Measurements from ENCODE around the gene PGAP2. TPM values are rescaled to one million over a fixed set of nuclear protein-coding genes. Genes with fewer than 3 reads are reported as not detected.

PGAP2 gene
- polyA plus RNA-seq, 1 donor (not counting 4 experiments of a cell fraction or from before 2014, with no cell fraction given): 37.3 TPM

- H2AFZ ChIP-seq (ENCODE audit: control insufficient read depth, low read length): peak overlapping the region; percentile 82
- H3K4me3 ChIP-seq (ENCODE audit: control insufficient read depth in 2 of 3, extremely low read depth in 1 of 3, insufficient read depth in 2 of 3, low read depth in 1 of 3, low read length in 3 of 3): peak overlapping the region; percentile 69 to 83 (median 73)
- H3K27ac ChIP-seq (ENCODE audit: control insufficient read depth, insufficient read depth, low read length): peak overlapping the region; percentile 27
- peaks cover 51% of the 10 kb centered on the region for H3K79me2 ChIP-seq (ENCODE audit: control insufficient read depth, insufficient read depth, low read length)
- no peak for TF ChIP-seq EZH2 (IDR thresholded peaks at IDR 0.05; ENCODE audit: low read length)
- H3K9me1 ChIP-seq (ENCODE audit: control insufficient read depth, extremely low read depth, insufficient read depth, low read length): no peaks in the 10 kb centered on the region
- H3K36me3 ChIP-seq (ENCODE audit: control insufficient read depth in 2 of 2, extremely low read depth in 1 of 2, insufficient read depth in 2 of 2, low read length in 2 of 2): no peaks in the 10 kb centered on the region
- H3K27me3 ChIP-seq (ENCODE audit: control insufficient read depth, extremely low read depth, insufficient read depth, low read length): no peaks in the 10 kb centered on the region
- DNase-seq (ENCODE audit: low read depth, low spot score): no peak
- peaks cover 37% of the 10 kb centered on the region for H3K4me1 ChIP-seq (ENCODE audit: control insufficient read depth, extremely low read depth, insufficient read depth, low read length)
- no peaks in the 10 kb centered on the region for H4K20me1 ChIP-seq (ENCODE audit: control insufficient read depth, extremely low read depth, insufficient read depth, low read length)
- dilution Hi-C loops (cut with MboI; ENCODE audit: extremely low pct_ligation_motif_present, low sequenced_read_pairs): loop anchor here (25.0 kb wide), 1 partner anchor 206 kb away; no protein-coding TSS in a partner anchor
- peak overlapping the region; percentile 98 for H3K4me2 ChIP-seq (ENCODE audit: control insufficient read depth, extremely low read depth, insufficient read depth, low read depth, low read length)
- no peak for FAIRE-seq
- H3K9ac ChIP-seq (ENCODE audit: control insufficient read depth, extremely low read depth, insufficient read depth, low read length): peak overlapping the region; percentile 79
- no peaks in the 10 kb centered on the region for H3K9me3 ChIP-seq (ENCODE audit: control insufficient read depth, low read depth, low read length)
These were observed 47.6 kb downstream of the PGAP2 start for GRCh38 chr11:3855808-3856491.

DNA sequence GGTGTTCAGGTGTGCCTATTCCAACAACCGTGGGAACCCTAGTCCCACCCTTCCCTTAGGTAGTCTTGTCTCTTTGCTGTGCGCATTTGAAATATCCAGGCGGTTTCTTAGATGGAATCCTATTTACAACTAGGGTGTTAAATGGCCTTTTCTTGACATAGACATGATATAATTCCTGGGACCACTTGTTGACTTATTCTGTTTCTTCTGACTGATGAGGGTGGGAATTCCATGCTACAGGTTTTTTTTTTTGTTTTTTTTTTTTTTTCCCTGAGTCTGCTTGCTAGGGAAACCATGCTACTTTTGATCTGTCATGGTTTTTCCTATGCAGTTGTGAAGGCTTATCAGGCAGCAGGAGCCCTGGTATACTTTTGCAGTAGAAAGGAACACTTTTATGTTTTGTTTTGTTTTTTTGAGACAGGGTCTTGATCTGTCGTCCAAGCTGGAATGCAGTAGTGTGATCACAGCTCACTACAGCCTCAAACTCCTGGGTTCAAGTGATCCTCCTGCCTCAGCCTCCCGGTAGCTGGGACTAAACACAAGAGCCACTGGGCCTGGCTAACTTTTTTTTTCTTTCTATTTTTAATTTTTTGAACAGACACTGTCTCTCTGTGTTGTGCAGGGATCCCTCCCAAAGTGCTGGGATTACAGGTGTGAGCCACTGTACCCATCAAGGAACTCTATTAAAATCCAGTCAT, 48.6 kb downstream of the PGAP2 start:
- Histone ChIP-seq H3K79me2 (ENCODE audit: control insufficient read depth, insufficient read depth, low read length) (peaks cover 60% of the 10 kb centered on the region), H3K9me1 (ENCODE audit: control insufficient read depth, extremely low read depth, insufficient read depth, low read length) (no peaks in the 10 kb centered on the region), H3K9me3 (ENCODE audit: control insufficient read depth, low read depth, low read length) (no peaks in the 10 kb centered on the region), H3K4me2 (ENCODE audit: control insufficient read depth, extremely low read depth, insufficient read depth, low read depth, low read length) (peak overlapping the region; percentile 98), H4K20me1 (ENCODE audit: control insufficient read depth, extremely low read depth, insufficient read depth, low read length) (no peaks in the 10 kb centered on the region), H3K9ac (ENCODE audit: control insufficient read depth, extremely low read depth, insufficient read depth, low read length) (peak overlapping the region; percentile 79), H3K4me1 (ENCODE audit: control insufficient read depth, extremely low read depth, insufficient read depth, low read length) (peaks cover 37% of the 10 kb centered on the region), H3K36me3 (ENCODE audit: control insufficient read depth in 2 of 2, extremely low read depth in 1 of 2, insufficient read depth in 2 of 2, low read length in 2 of 2) (no peaks in the 10 kb centered on the region), H3K27ac (ENCODE audit: control insufficient read depth, insufficient read depth, low read length) (peak overlapping the region; percentile 27), H3K4me3 (ENCODE audit: control insufficient read depth in 2 of 3, extremely low read depth in 1 of 3, insufficient read depth in 2 of 3, low read depth in 1 of 3, low read length in 3 of 3) (peak overlapping the region; percentile 69 to 83 (median 73)), H3K27me3 (ENCODE audit: control insufficient read depth, extremely low read depth, insufficient read depth, low read length) (no peaks in the 10 kb centered on the region), H2AFZ (ENCODE audit: control insufficient read depth, low read length) (no peak overlapping the region)
- FAIRE-seq (no peak), DNase-seq (ENCODE audit: low read depth, low spot score) (no peak)
- TF ChIP-seq EZH2 (IDR thresholded peaks at IDR 0.05; ENCODE audit: low read length): no peak
- TF ChIP-seq CTCF (optimal IDR thresholded peaks at IDR 0.05 in 1 of 3, IDR thresholded peaks at IDR 0.05 in 1 of 3, conservative IDR thresholded peaks at IDR 0.05 in 1 of 3; ENCODE audit: extremely low read depth in 1 of 3, insufficient read depth in 2 of 3, low read length in 3 of 3): no peak
- dilution Hi-C loops (cut with MboI; ENCODE audit: extremely low pct_ligation_motif_present, low sequenced_read_pairs): loop anchor here (25.0 kb wide), 1 partner anchor 205 kb away; no protein-coding TSS in a partner anchor
